GM12878 (cell line): ENCODE results near the gene MEIKIN. TPM values are rescaled to one million over a fixed set of nuclear protein-coding genes. Genes with fewer than 3 reads are reported as not detected.

ENCODE experiments used
- ATAC-seq: fragments of 200-7000 bp; cut with Tn5 transposase; 3 replicates; pipeline ENCODE4 v1.9.1; 2020; ENCODE audit warnings: mild to moderate bottlenecking, moderate library complexity
- BruUV-seq: library from RNA; stranded (reverse); fragments of 400-500 nt; replicated peaks from 2 replicates; lab custom pipeline; 2021; lab: Mats Ljungman, UMichigan
- CTCF ChIA-PET: fragments of 300-600 bp; sonication (Branson Sonifier 250); formaldehyde crosslinking; extraction: SDS; loops from one replicate; lab custom pipeline; 2021; ENCODE audit warnings: inconsistent platforms; lab: Yijun Ruan, JAX
- POLR2A ChIA-PET: fragments of 350-600 bp; formaldehyde crosslinking; extraction: SDS; loops from one replicate; lab custom pipeline; 2021; ENCODE audit warnings: inconsistent platforms; lab: Charles Lee
- RAD21 ChIA-PET: fragments of 300-600 bp; sonication (Branson Sonifier 250); formaldehyde crosslinking; loops from one replicate; lab custom pipeline; 2023; ENCODE audit warnings: antibody characterized with exemption; ENCODE audit not compliant: unreplicated experiment; lab: Charles Lee
- SMC1A ChIA-PET: fragments of 300-600 bp; sonication (Branson Sonifier 250); formaldehyde crosslinking; loops from one replicate; lab custom pipeline; 2023; ENCODE audit not compliant: unreplicated experiment, uncharacterized antibody; lab: Charles Lee
- DNase-seq: peaks from one replicate; pipeline ENCODE4 v3.0.0-alpha.2; 2011; ENCODE audit warnings: low read depth, low spot score
- FAIRE-seq: peaks from 3 replicates; lab custom pipeline; 2011; peaks lifted over from hg19 to GRCh38; lab: Jason Lieb, UNC
- H2AFZ ChIP-seq: 2 replicates; pipeline ENCODE4 v1.6.0; 2011; ENCODE audit warnings: low read depth, low read length, control low read depth; ENCODE audit not compliant: control insufficient read depth
- H3K27ac ChIP-seq: 2 replicates; pipeline ENCODE4 v1.5.1; 2011; ENCODE audit warnings: control low read depth; ENCODE audit not compliant: control insufficient read depth, insufficient read depth
- H3K27me3 ChIP-seq, 2 experiments: replicated peaks in 1 of 2; 2 replicates each; pipeline versions ENCODE4 v1.6.0 to v1.6.1; 2011; ENCODE audit warnings: low read length in 1 of 2; ENCODE audit not compliant: control insufficient read depth in 2 of 2, insufficient read depth in 2 of 2
- H3K36me3 ChIP-seq, 2 experiments: 2 replicates each; pipeline ENCODE4 v1.5.1; 2011; ENCODE audit warnings: low read length in 1 of 2; ENCODE audit not compliant: control insufficient read depth in 2 of 2, insufficient read depth in 2 of 2
- H3K4me1 ChIP-seq: 2 replicates; pipeline ENCODE4 v1.6.1; 2011; ENCODE audit warnings: mild to moderate bottlenecking, low read length, moderate library complexity, mixed read lengths; ENCODE audit not compliant: control insufficient read depth, insufficient read depth
- H3K4me2 ChIP-seq: 2 replicates; pipeline ENCODE4 v1.6.0; 2011; ENCODE audit warnings: control low read depth; ENCODE audit not compliant: control insufficient read depth, insufficient read depth
- H3K4me3 ChIP-seq: fragments of 200-600 bp; sonication (generic); 2 replicates; pipeline ENCODE4 v1.5.1; 2016
- H3K79me2 ChIP-seq: 2 replicates; pipeline ENCODE4 v1.6.0; 2011; ENCODE audit warnings: low read length; ENCODE audit not compliant: control insufficient read depth, insufficient read depth
- H3K9ac ChIP-seq: 2 replicates; pipeline ENCODE4 v1.8.0; 2011; ENCODE audit warnings: low read length, control low read depth, mixed read lengths; ENCODE audit not compliant: control insufficient read depth, insufficient read depth
- H3K9me3 ChIP-seq: replicated peaks from 3 replicates; pipeline ENCODE4 v1.5.1; 2011; ENCODE audit warnings: mild to moderate bottlenecking, low read length; ENCODE audit not compliant: control insufficient read depth, insufficient read depth
- H4K20me1 ChIP-seq: 2 replicates; pipeline ENCODE4 v1.6.0; 2011; ENCODE audit not compliant: control insufficient read depth, insufficient read depth
- EP300 ChIP-seq, 2 experiments: fragments of 150-350 bp in 1 of 2; IDR thresholded peaks; 2 replicates each; pipeline ENCODE4 v1.6.1; 2011 to 2012; ENCODE audit warnings: low read depth in 2 of 2, low read length in 2 of 2, borderline replicate concordance in 1 of 2, improper control_type of control experiment in 1 of 2, inconsistent platforms in 1 of 2; ENCODE audit not compliant: control insufficient read depth in 1 of 2
- IRF4 ChIP-seq: IDR thresholded peaks from 2 replicates; pipeline ENCODE4 v1.6.1; 2011; ENCODE audit warnings: low read depth, low read length
- MEF2A ChIP-seq: IDR thresholded peaks from 2 replicates; pipeline ENCODE4 v1.6.1; 2011; ENCODE audit warnings: low read depth, mild to moderate bottlenecking, low read length, moderate library complexity; ENCODE audit not compliant: insufficient read depth
- MEF2B ChIP-seq: fragments of 450-650 bp; IDR thresholded peaks from 2 replicates; pipeline ENCODE4 v1.6.1; 2018; ENCODE audit warnings: mild to moderate bottlenecking, moderate library complexity; ENCODE audit not compliant: partially characterized antibody, poor library complexity, severe bottlenecking
- MTA3 ChIP-seq: IDR thresholded peaks from 2 replicates; pipeline ENCODE4 v1.6.1; 2012; ENCODE audit warnings: low read length, inconsistent platforms, borderline replicate concordance
- NFYB ChIP-seq: IDR thresholded peaks from 2 replicates; pipeline ENCODE4 v1.6.1; 2011; ENCODE audit warnings: low read depth, mild to moderate bottlenecking, low read length, improper control_type of control experiment, moderate library complexity; ENCODE audit not compliant: insufficient read depth
- POLR2A ChIP-seq: IDR thresholded peaks from 2 replicates; pipeline ENCODE4 v1.6.1; 2011; ENCODE audit warnings: low read depth, mild to moderate bottlenecking, low read length
- RAD21 ChIP-seq: IDR thresholded peaks from 2 replicates; pipeline ENCODE4 v1.6.1; 2011; ENCODE audit warnings: mild to moderate bottlenecking, low read depth, low read length, moderate library complexity; ENCODE audit not compliant: insufficient read depth
- SMC3 ChIP-seq: IDR thresholded peaks from 2 replicates; pipeline ENCODE4 v1.6.1; 2011; ENCODE audit warnings: low read length, improper control_type of control experiment, borderline replicate concordance
- TARDBP ChIP-seq: IDR thresholded peaks from 2 replicates; pipeline ENCODE4 v1.6.1; 2016; ENCODE audit warnings: borderline replicate concordance
- WGBS: methylation state at CpG from one replicate; pipeline ENCODE4 v1.1.6; 2016; ENCODE audit warnings: low lambda C conversion rate; ENCODE audit not compliant: insufficient replicate concordance, insufficient coverage; ENCODE audit errors: missing lambda C conversion rate; 5-methylcytosine and 5-hydroxymethylcytosine counted together
- in situ Hi-C: fragments of 300-500 bp; cut with MboI; formaldehyde crosslinking; loops from 9 replicates; pipeline ENCODE4 v1.14.3; 2018; ENCODE audit warnings: mixed read lengths
- intact Hi-C: fragments of 100-400 bp; cut with micrococcal nuclease; formaldehyde crosslinking; loops from one replicate; pipeline ENCODE4 v1.14.2; 2022; ENCODE audit not compliant: unreplicated experiment
- polyA plus RNA-seq, 11 experiments: library from polyadenylated mRNA; depleted of rRNA in 4 of 11; unstranded in 6 of 11; stranded (reverse) in 5 of 11; fragments of >200 nt; fragmentation: Nextera tagmentation in 4 of 11; fragmentation: Illumina TruSeq in 1 of 11; extraction: Ambion mirVana in 4 of 11; extraction: Trizol in 1 of 11; gene quantifications; 1 replicate in 1 of 11; 2 replicates in 10 of 11; pipeline versions ENCODE4 v1.2.1 to v1.2.3, GENCODE V29; 2011 to 2016; ENCODE audit warnings: inconsistent platforms in 2 of 11, missing spikeins in 2 of 11, low read depth in 1 of 11
- total RNA-seq, 4 experiments: library from RNA; depleted of rRNA in 3 of 4; stranded (reverse); fragments of >200 nt in 3 of 4; fragmentation: Illumina TruSeq in 1 of 4; extraction: Trizol in 1 of 4; gene quantifications; 2 replicates each; pipeline versions ENCODE4 v1.2.1 to v1.2.3, GENCODE V29; 2013 to 2021
- TF ChIP-seq, protein P1 (sequence below), 3 experiments: IDR thresholded peaks in 2 of 3; conservative IDR thresholded peaks in 1 of 3; 2 replicates each; pipeline ENCODE4 v1.5.1; 2011; ENCODE audit warnings: low read depth in 3 of 3, low read length in 3 of 3, mild to moderate bottlenecking in 3 of 3, control low read depth in 2 of 3, moderate library complexity in 2 of 3, inconsistent platforms in 1 of 3, mixed read lengths in 1 of 3; ENCODE audit not compliant: control insufficient read depth in 2 of 3, insufficient read depth in 1 of 3; ENCODE audit errors: extremely low read depth in 1 of 3

MEIKIN gene
- total and polyA plus RNA-seq, 10 of the 15 experiments (the other 5 are each of a cell fraction or from before 2014, with no cell fraction given), result not detected

DNA sequence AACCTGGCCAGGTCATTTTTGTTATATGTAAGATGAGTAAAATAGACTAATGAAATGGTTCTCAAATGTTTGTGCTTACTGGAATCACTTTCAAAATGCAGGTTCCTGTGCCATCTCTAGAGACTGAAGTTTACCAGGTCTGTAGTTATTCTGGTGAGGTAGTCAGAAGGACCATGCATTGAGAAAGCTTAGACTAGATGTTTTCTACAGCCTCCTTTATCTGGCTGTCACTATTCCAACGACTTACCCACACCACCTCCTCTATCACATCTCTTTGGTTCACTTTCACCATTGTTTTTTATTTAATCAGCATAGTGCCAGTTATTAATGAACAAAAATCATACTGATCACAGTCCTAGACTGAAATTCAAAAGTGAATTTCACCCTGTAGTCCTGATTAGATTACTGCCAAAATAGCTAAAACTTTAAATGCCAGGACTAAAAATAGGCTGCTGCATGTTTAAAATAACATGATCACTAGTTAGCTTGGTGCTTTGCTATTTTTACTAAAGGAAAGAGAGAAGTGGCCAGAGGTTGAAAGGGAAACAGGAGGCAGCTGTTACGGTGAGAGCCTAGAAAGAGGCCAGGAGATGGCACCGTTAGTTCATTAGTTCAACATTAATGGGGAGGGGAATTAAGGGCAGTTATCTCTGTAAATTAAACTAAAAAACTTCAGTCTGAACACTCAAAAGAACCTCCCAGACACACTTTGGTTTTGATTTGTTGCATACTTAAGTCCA, 134.8 kb downstream of the MEIKIN start:
- H3K27me3 ChIP-seq, result no peaks in the 10 kb centered on the region
- intact Hi-C loops, result loop anchor here (1.0 to 5.0 kb wide), 3 partner anchors 197 to 253 kb away; no protein-coding TSS in a partner anchor

More for the DNA sequence above, 134.8 kb downstream of the MEIKIN start:
- WGBS, result 10% methylated on average over 3 of the region's 3 CpGs
- no peaks in the 10 kb centered on the region for H3K9me3 ChIP-seq
- no peak overlapping the region for H3K27ac ChIP-seq
- H3K9ac ChIP-seq, result no peak overlapping the region
- H3K4me3 ChIP-seq, result no peak overlapping the region
- H3K4me1 ChIP-seq, result peaks cover 5% of the 10 kb centered on the region; the same call in 1 of the 2 replicates
- ChIA-PET RAD21 (interaction anchor here (1.1 to 2.8 kb wide), 6 partner anchors 163 to 251 kb away, joined by 3 to 16 read pairs (median 6); no protein-coding TSS in a partner anchor), POLR2A (interaction anchor here (1.1 kb wide), 1 partner anchor 13 kb away, joined by 3 read pairs; no protein-coding TSS in a partner anchor), SMC1A (interaction anchor here (0.7 to 3.2 kb wide), 14 partner anchors 9 to 1000 kb away, joined by 3 to 18 read pairs (median 4); partner anchors contain the start of gene FNIP1)
- H2AFZ ChIP-seq, result peak overlapping the region; percentile 15; the same call in 1 of the 2 replicates
- no peaks in the 10 kb centered on the region for H4K20me1 ChIP-seq
- FAIRE-seq (no peak), ATAC-seq (peak; percentile 75)
- H3K4me2 ChIP-seq, result peak overlapping the region; percentile 22; the same call in 1 of the 2 replicates
- BruUV-seq, result no TSS peak
- TF ChIP-seq TARDBP (no peak), POLR2A (no peak), MTA3 (no peak), NFYB (no peak), MEF2A (peak; percentile 65; the same call in 1 of the 2 replicates), MEF2B (peak; percentile 19), RAD21 (peak; percentile 77), EP300 (IDR thresholded peaks at IDR 0.05; ENCODE audit: borderline replicate concordance in 1 of 2, control insufficient read depth in 1 of 2, low read depth in 2 of 2, low read length in 2 of 2) (no peak), SMC3 (peak; percentile 56; the same call in 1 of the 2 replicates), IRF4 (no peak)
- TF ChIP-seq, protein P1, sequence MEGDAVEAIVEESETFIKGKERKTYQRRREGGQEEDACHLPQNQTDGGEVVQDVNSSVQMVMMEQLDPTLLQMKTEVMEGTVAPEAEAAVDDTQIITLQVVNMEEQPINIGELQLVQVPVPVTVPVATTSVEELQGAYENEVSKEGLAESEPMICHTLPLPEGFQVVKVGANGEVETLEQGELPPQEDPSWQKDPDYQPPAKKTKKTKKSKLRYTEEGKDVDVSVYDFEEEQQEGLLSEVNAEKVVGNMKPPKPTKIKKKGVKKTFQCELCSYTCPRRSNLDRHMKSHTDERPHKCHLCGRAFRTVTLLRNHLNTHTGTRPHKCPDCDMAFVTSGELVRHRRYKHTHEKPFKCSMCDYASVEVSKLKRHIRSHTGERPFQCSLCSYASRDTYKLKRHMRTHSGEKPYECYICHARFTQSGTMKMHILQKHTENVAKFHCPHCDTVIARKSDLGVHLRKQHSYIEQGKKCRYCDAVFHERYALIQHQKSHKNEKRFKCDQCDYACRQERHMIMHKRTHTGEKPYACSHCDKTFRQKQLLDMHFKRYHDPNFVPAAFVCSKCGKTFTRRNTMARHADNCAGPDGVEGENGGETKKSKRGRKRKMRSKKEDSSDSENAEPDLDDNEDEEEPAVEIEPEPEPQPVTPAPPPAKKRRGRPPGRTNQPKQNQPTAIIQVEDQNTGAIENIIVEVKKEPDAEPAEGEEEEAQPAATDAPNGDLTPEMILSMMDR (IDR thresholded peaks at IDR 0.05 in 2 of 3, conservative IDR thresholded peaks at IDR 0.05 in 1 of 3; ENCODE audit: control insufficient read depth in 2 of 3, extremely low read depth in 1 of 3, insufficient read depth in 1 of 3, low read depth in 3 of 3, low read length in 3 of 3), result peak; percentile 18 to 52 (median 42); a peak in 4 of 6 replicates
- TF ChIP-seq, all 136 proteins: peak for 5
- in situ Hi-C loops, result loop anchor here (5.0 kb wide), 1 partner anchor 197 kb away; no protein-coding TSS in a partner anchor
- CTCF ChIA-PET, result interaction anchor here (0.6 to 3.8 kb wide), 13 partner anchors 9 to 387 kb away, joined by 3 to 58 read pairs (median 3); partner anchors contain the start of gene IL3
- Histone ChIP-seq H3K36me3 (no peaks in the 10 kb centered on the region), H3K79me2 (no peaks in the 10 kb centered on the region)
- DNase-seq, result no peak
